NCI-H146 (cell line): ENCODE results near the gene CA5A.
"Not testable (repeated sequence)": the region's sequence is repeated elsewhere in the genome, so short reads cannot be mapped to it uniquely, and the experiment has no call there.

Experiments
- DNase-seq: peaks from one replicate; lab custom pipeline; 2025; lab: John Stamatoyannopoulos, UW

The CA5A gene

GRCh38 chr16:87936375-87937230, at the start of gene CA5A:
Gene CA5A, minus strand, starts transcription at chr16:87936529. Its CDS starts 79 bp downstream, at chr16:87936450.
- no peak for DNase-seq

GRCh38 chr16:87985493-87985892, 49.2 kb upstream of the CA5A start:
- DNase-seq: not testable (repeated sequence)

- DNase-seq: no peak
Measured at GRCh38 chr16:87984632-87985267, 48.4 kb upstream of the CA5A start.

GRCh38 chr16:87984180-87984579, 47.9 kb upstream of the CA5A start:
- not testable (repeated sequence) for DNase-seq

- not testable (repeated sequence) for DNase-seq
Measured at GRCh38 chr16:87983737-87984097, 47.4 kb upstream of the CA5A start.

GRCh38 chr16:87983072-87983736, 46.9 kb upstream of the CA5A start:
- DNase-seq: not testable (repeated sequence)

GRCh38 chr16:87982581-87983041, 46.3 kb upstream of the CA5A start:
- no peak for DNase-seq

- not testable (repeated sequence) for DNase-seq
Measured at GRCh38 chr16:87981376-87981775, 45.0 kb upstream of the CA5A start.

GRCh38 chr16:87979911-87980630, 43.7 kb upstream of the CA5A start:
- not testable (repeated sequence) for DNase-seq

GRCh38 chr16:87979352-87979751, 43.0 kb upstream of the CA5A start:
- no peak for DNase-seq

- no peak for DNase-seq
Measured at GRCh38 chr16:87978127-87978526, 41.8 kb upstream of the CA5A start.

GRCh38 chr16:87976665-87977064, 40.3 kb upstream of the CA5A start:
- no peak for DNase-seq

- DNase-seq: no peak
Measured at GRCh38 chr16:87974178-87974577, 37.8 kb upstream of the CA5A start.

GRCh38 chr16:87973717-87974116, 37.4 kb upstream of the CA5A start:
- no peak for DNase-seq

- no peak for DNase-seq
Measured at GRCh38 chr16:87971933-87972332, 35.6 kb upstream of the CA5A start.

GRCh38 chr16:87970186-87970585, 33.9 kb upstream of the CA5A start:
- no peak for DNase-seq

- DNase-seq: no peak
Measured at GRCh38 chr16:87968541-87968940, 32.2 kb upstream of the CA5A start.

GRCh38 chr16:87966685-87967185, 30.4 kb upstream of the CA5A start:
- DNase-seq: no peak

GRCh38 chr16:87966064-87966645, 29.8 kb upstream of the CA5A start:
- no peak for DNase-seq

- no peak for DNase-seq
Measured at GRCh38 chr16:87965417-87965816, 29.1 kb upstream of the CA5A start.

- DNase-seq: no peak
Measured at GRCh38 chr16:87964049-87964659, 27.8 kb upstream of the CA5A start.
